WTC11 (cell line): Measurements from ENCODE around the gene NFIC. TPM values are rescaled to one million over a fixed set of nuclear protein-coding genes. Genes with fewer than 3 reads are reported as not detected.

Experiments
- total RNA-seq: library from RNA; stranded (reverse); gene quantifications from 3 replicates; pipeline ENCODE4 v1.2.3, GENCODE V29; 2021

Gene NFIC
- total RNA-seq, 1 experiment from 2014 or later: 3.5 TPM

Other genes with a start within 250 kb of the NFIC start
- 0.22 to 0.44 TPM (median 0.37 TPM) in 3 replicates for gene GNA15, start 230.6 kb upstream of the NFIC start, total RNA-seq
- 0.27 to 0.37 TPM (median 0.28 TPM) in 3 replicates for gene S1PR4, start 187.8 kb upstream of the NFIC start, total RNA-seq
- gene NCLN, start 180.7 kb upstream of the NFIC start, total RNA-seq: 99.9 to 113 TPM (median 105 TPM) in 3 replicates
- 7.7 to 10.6 TPM (median 9.0 TPM) in 3 replicates for gene CELF5, start 141.9 kb upstream of the NFIC start, total RNA-seq
- 2.8 to 9.9 TPM (median 7.4 TPM) in 3 replicates for gene SMIM24, start 113.9 kb downstream of the NFIC start, total RNA-seq
- not detected in 3 replicates for gene SMIM44, start 116.9 kb downstream of the NFIC start, total RNA-seq
- 16.9 to 22.2 TPM (median 18.3 TPM) in 3 replicates for gene DOHH, start 134.1 kb downstream of the NFIC start, total RNA-seq
- 43.6 to 60.8 TPM (median 44.4 TPM) in 3 replicates for gene FZR1, start 139.7 kb downstream of the NFIC start, total RNA-seq
- 3.3 to 6.3 TPM (median 4.7 TPM) in 3 replicates for gene TEKTIP1, start 172.6 kb downstream of the NFIC start, total RNA-seq
- 59.9 to 75.4 TPM (median 71.0 TPM) in 3 replicates for gene MFSD12, start 191.0 kb downstream of the NFIC start, total RNA-seq
- 115 to 132 TPM (median 121 TPM) in 3 replicates for gene HMG20B, start 206.4 kb downstream of the NFIC start, total RNA-seq
- gene GIPC3, start 218.9 kb downstream of the NFIC start, total RNA-seq: 1.0 to 2.3 TPM (median 1.6 TPM) in 3 replicates
- 1.0 to 1.4 TPM (median 1.3 TPM) in 3 replicates for gene TBXA2R, start 240.3 kb downstream of the NFIC start, total RNA-seq